ENCODE data around the gene TLE4. TPM values are rescaled to one million over a fixed set of nuclear protein-coding genes. Genes with fewer than 3 reads are reported as not detected.

TLE4 gene
- total RNA-seq, 1 donor from 2014 or later: 77.7 TPM

GRCh38 chr9:79667817-79668436 lies 96.2 kb downstream of the TLE4 start:
- Mint-ChIP-seq H3K27ac (peak overlapping the region; percentile 57), H3K4me3 (peak overlapping the region; percentile 8), H3K4me1 (ENCODE audit: unreplicated experiment) (peaks cover 65% of the 10 kb centered on the region), H3K27me3 (no peaks in the 10 kb centered on the region), H3K36me3 (peaks cover 36% of the 10 kb centered on the region), H3K9me3 (peaks cover 5% of the 10 kb centered on the region)
- TF ChIP-seq CTCF (conservative IDR thresholded peaks at IDR 0.05): no peak
- DNase-seq (ENCODE audit: extremely low spot score, unreplicated experiment): no peak

GRCh38 chr9:79668956-79669355 lies 97.2 kb downstream of the TLE4 start:
- peaks cover 6% of the 10 kb centered on the region for H3K9me3 Mint-ChIP-seq
- no peaks in the 10 kb centered on the region for H3K27me3 Mint-ChIP-seq
- DNase-seq (ENCODE audit: extremely low spot score, unreplicated experiment): no peak
- no peak for TF ChIP-seq CTCF (conservative IDR thresholded peaks at IDR 0.05)
- peak overlapping the region; percentile 11 for H3K4me3 Mint-ChIP-seq
- H3K27ac Mint-ChIP-seq: peak overlapping the region; percentile 90
- H3K36me3 Mint-ChIP-seq: peaks cover 41% of the 10 kb centered on the region
- H3K4me1 Mint-ChIP-seq (ENCODE audit: unreplicated experiment): peaks cover 57% of the 10 kb centered on the region

GRCh38 chr9:79670269-79670961 lies 98.7 kb downstream of the TLE4 start:
- peaks cover 44% of the 10 kb centered on the region for H3K4me1 Mint-ChIP-seq (ENCODE audit: unreplicated experiment)
- no peak for DNase-seq (ENCODE audit: extremely low spot score, unreplicated experiment)
- H3K27ac Mint-ChIP-seq: peak overlapping the region; percentile 90
- H3K9me3 Mint-ChIP-seq: peaks cover 11% of the 10 kb centered on the region
- peaks cover 45% of the 10 kb centered on the region for H3K36me3 Mint-ChIP-seq
- no peak for TF ChIP-seq CTCF (conservative IDR thresholded peaks at IDR 0.05)
- peak overlapping the region; percentile 39 for H3K4me3 Mint-ChIP-seq
- no peaks in the 10 kb centered on the region for H3K27me3 Mint-ChIP-seq

GRCh38 chr9:79671558-79671957 lies 99.8 kb downstream of the TLE4 start:
- no peaks in the 10 kb centered on the region for H3K27me3 Mint-ChIP-seq
- peaks cover 45% of the 10 kb centered on the region for H3K36me3 Mint-ChIP-seq
- peak overlapping the region; percentile 90 for H3K27ac Mint-ChIP-seq
- H3K4me1 Mint-ChIP-seq (ENCODE audit: unreplicated experiment): peaks cover 40% of the 10 kb centered on the region
- DNase-seq (ENCODE audit: extremely low spot score, unreplicated experiment): no peak
- peaks cover 11% of the 10 kb centered on the region for H3K9me3 Mint-ChIP-seq
- no peak for TF ChIP-seq CTCF (conservative IDR thresholded peaks at IDR 0.05)
- peak overlapping the region; percentile 51 for H3K4me3 Mint-ChIP-seq

DNA sequence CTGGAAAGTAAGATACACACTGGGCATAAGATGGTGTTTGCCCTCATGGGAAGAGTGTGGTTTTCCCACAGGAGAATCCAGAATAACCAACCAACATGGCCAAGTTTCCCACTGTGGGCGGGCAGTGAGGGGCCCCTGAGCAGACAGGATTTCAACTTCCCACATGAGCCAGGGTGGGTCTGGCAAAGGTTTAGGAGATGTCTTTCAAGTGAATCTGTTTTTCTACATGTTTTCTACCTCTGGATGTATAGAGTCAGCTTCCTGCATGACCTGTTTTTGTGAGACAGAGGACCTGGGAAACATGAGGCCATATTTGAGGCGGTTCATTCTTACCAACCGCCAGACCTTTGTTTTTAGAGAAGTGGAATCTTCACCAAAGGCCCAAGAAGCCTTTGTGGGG lies 100.5 kb downstream of the TLE4 start:
- no peaks in the 10 kb centered on the region for H3K27me3 Mint-ChIP-seq
- peaks cover 40% of the 10 kb centered on the region for H3K4me1 Mint-ChIP-seq (ENCODE audit: unreplicated experiment)
- H3K4me3 Mint-ChIP-seq: no peak overlapping the region
- peaks cover 51% of the 10 kb centered on the region for H3K36me3 Mint-ChIP-seq
- H3K9me3 Mint-ChIP-seq: peaks cover 11% of the 10 kb centered on the region
- H3K27ac Mint-ChIP-seq: peak overlapping the region; percentile 90
- DNase-seq (ENCODE audit: extremely low spot score, unreplicated experiment): no peak
- TF ChIP-seq CTCF (conservative IDR thresholded peaks at IDR 0.05): no peak
